H9 (cell line): ENCODE measurements around the gene CDH15. TPM values are rescaled to one million over a fixed set of nuclear protein-coding genes. Genes with fewer than 3 reads are reported as not detected.

Experiments
- DNase-seq: peaks from one replicate; pipeline ENCODE4 v3.0.0-alpha.2; 2017
- H2AFZ ChIP-seq: one replicate; pipeline ENCODE4 v1.6.1; 2013; ENCODE audit warnings: mild to moderate bottlenecking, low read length, control low read depth, moderate library complexity
- H2AK5ac ChIP-seq: 2 replicates; pipeline ENCODE4 v1.6.1; 2013; ENCODE audit warnings: low read length, control low read depth, mixed read lengths; ENCODE audit not compliant: insufficient read length
- H2BK120ac ChIP-seq: one replicate; pipeline ENCODE4 v1.6.1; 2013; ENCODE audit warnings: low read depth, mild to moderate bottlenecking, low read length, control low read depth, inconsistent platforms; ENCODE audit not compliant: poor library complexity, severe bottlenecking
- H2BK12ac ChIP-seq: 2 replicates; pipeline ENCODE4 v1.6.1; 2013; ENCODE audit warnings: low read length, control low read depth, mixed read lengths, low read depth; ENCODE audit not compliant: insufficient read length
- H2BK15ac ChIP-seq: 2 replicates; pipeline ENCODE4 v1.6.1; 2013; ENCODE audit warnings: low read depth, low read length, control low read depth
- H2BK20ac ChIP-seq: one replicate; pipeline ENCODE4 v1.6.1; 2013; ENCODE audit warnings: low read depth, mild to moderate bottlenecking, low read length, control low read depth, inconsistent platforms; ENCODE audit not compliant: poor library complexity, severe bottlenecking
- H2BK5ac ChIP-seq: 2 replicates; pipeline ENCODE4 v1.6.1; 2013; ENCODE audit warnings: low read length, control low read depth, mixed read lengths; ENCODE audit not compliant: insufficient read length
- H3K14ac ChIP-seq: 2 replicates; pipeline ENCODE4 v1.6.1; 2013; ENCODE audit warnings: low read length, control low read depth; ENCODE audit not compliant: insufficient read depth
- H3K18ac ChIP-seq: 2 replicates; pipeline ENCODE4 v1.6.1; 2013; ENCODE audit warnings: low read depth, mild to moderate bottlenecking, mixed read lengths, low read length, control low read depth; ENCODE audit not compliant: insufficient read length
- H3K23ac ChIP-seq: 2 replicates; pipeline ENCODE4 v1.6.1; 2013; ENCODE audit warnings: low read length, control low read depth, mixed read lengths, low read depth; ENCODE audit not compliant: insufficient read length
- H3K23me2 ChIP-seq: 2 replicates; pipeline ENCODE4 v1.6.1; 2013; ENCODE audit warnings: low read depth, mild to moderate bottlenecking, mixed read lengths, low read length, control low read depth; ENCODE audit not compliant: insufficient read length, poor library complexity, severe bottlenecking
- H3K27ac ChIP-seq: 2 replicates; pipeline ENCODE4 v1.5.1; 2013; ENCODE audit warnings: low read length, control low read depth, mixed read lengths, low read depth; ENCODE audit not compliant: insufficient read length
- H3K27me3 ChIP-seq: 2 replicates; pipeline ENCODE4 v1.6.1; 2013; ENCODE audit warnings: low read length, control low read depth, inconsistent platforms; ENCODE audit not compliant: insufficient read depth
- H3K4ac ChIP-seq: 2 replicates; pipeline ENCODE4 v1.6.1; 2013; ENCODE audit warnings: low read depth, mild to moderate bottlenecking, control low read depth, inconsistent platforms, low read length, moderate library complexity
- H3K4me1 ChIP-seq: 2 replicates; pipeline ENCODE4 v1.6.1; 2013; ENCODE audit warnings: low read length, control low read depth, inconsistent platforms; ENCODE audit not compliant: insufficient read depth
- H3K4me2 ChIP-seq: 2 replicates; pipeline ENCODE4 v1.6.1; 2013; ENCODE audit warnings: low read length, control low read depth, mixed read lengths; ENCODE audit not compliant: insufficient read length, insufficient read depth
- H3K56ac ChIP-seq: 2 replicates; pipeline ENCODE4 v1.6.1; 2013; ENCODE audit warnings: low read depth, mild to moderate bottlenecking, mixed read lengths, low read length, control low read depth; ENCODE audit not compliant: insufficient read length
- H3K79me1 ChIP-seq: 2 replicates; pipeline ENCODE4 v1.6.1; 2013; ENCODE audit warnings: low read depth, mild to moderate bottlenecking, moderate library complexity, low read length, control low read depth, inconsistent platforms; ENCODE audit not compliant: insufficient read depth, poor library complexity, severe bottlenecking
- H3K79me2 ChIP-seq: 2 replicates; pipeline ENCODE4 v1.6.1; 2013; ENCODE audit warnings: low read length, control low read depth, inconsistent platforms; ENCODE audit not compliant: insufficient read depth
- H3K9ac ChIP-seq: 2 replicates; pipeline ENCODE4 v1.6.1; 2013; ENCODE audit warnings: low read length, control low read depth, mixed read lengths; ENCODE audit not compliant: insufficient read length; ENCODE audit errors: extremely low read depth
- H3K9me3 ChIP-seq: one replicate; pipeline ENCODE4 v1.6.1; 2013; ENCODE audit warnings: low read depth, low read length, inconsistent platforms; ENCODE audit not compliant: control insufficient read depth
- H3T11ph ChIP-seq: one replicate; pipeline ENCODE4 v1.6.1; 2013; ENCODE audit warnings: mild to moderate bottlenecking, low read length, control low read depth, inconsistent platforms
- H4K20me1 ChIP-seq: one replicate; pipeline ENCODE4 v1.6.1; 2013; ENCODE audit not compliant: control insufficient read depth, insufficient read length, insufficient read depth
- H4K5ac ChIP-seq: 2 replicates; pipeline ENCODE4 v1.6.1; 2013; ENCODE audit warnings: low read depth, mild to moderate bottlenecking, mixed read lengths, low read length, control low read depth; ENCODE audit not compliant: insufficient read length
- H4K8ac ChIP-seq: replicated peaks from 2 replicates; pipeline ENCODE4 v1.6.1; 2013; ENCODE audit warnings: low read length, control low read depth, mixed read lengths, low read depth; ENCODE audit not compliant: insufficient read length
- H4K91ac ChIP-seq: 2 replicates; pipeline ENCODE4 v1.6.1; 2013; ENCODE audit warnings: low read depth, mild to moderate bottlenecking, moderate library complexity, mixed read lengths, low read length, control low read depth; ENCODE audit not compliant: insufficient read length
- H3K27ac Mint-ChIP-seq, 3 experiments: 2 replicates in 2 of 3; 3 replicates in 1 of 3; pipeline ENCODE4 v1.8.0; 2020 to 2021; ENCODE audit warnings: mixed read lengths in 3 of 3, mild to moderate bottlenecking in 1 of 3, moderate library complexity in 1 of 3
- H3K27me3 Mint-ChIP-seq: 2 replicates; pipeline ENCODE4 v1.8.0; 2021; ENCODE audit warnings: low read depth, mild to moderate bottlenecking, moderate library complexity, mixed read lengths
- H3K36me3 Mint-ChIP-seq, 3 experiments: 2 replicates in 2 of 3; 3 replicates in 1 of 3; pipeline ENCODE4 v1.8.0; 2020 to 2021; ENCODE audit warnings: low read depth in 3 of 3, mixed read lengths in 3 of 3; ENCODE audit not compliant: insufficient read depth in 1 of 3
- H3K4me1 Mint-ChIP-seq, 2 experiments: 2 replicates each; pipeline ENCODE4 v1.8.0; 2020; ENCODE audit warnings: mixed read lengths in 2 of 2
- H3K4me3 Mint-ChIP-seq, 2 experiments: 2 replicates in 1 of 2; 3 replicates in 1 of 2; pipeline ENCODE4 v1.8.0; 2020 to 2021; ENCODE audit warnings: mild to moderate bottlenecking in 2 of 2, mixed read lengths in 2 of 2, moderate library complexity in 1 of 2
- H3K9me3 Mint-ChIP-seq, 2 experiments: 2 replicates in 1 of 2; 3 replicates in 1 of 2; pipeline ENCODE4 v1.8.0; 2020; ENCODE audit warnings: mild to moderate bottlenecking in 2 of 2, mixed read lengths in 2 of 2, moderate library complexity in 1 of 2
- WGBS: extraction: QIAGEN DNeasy Blood & Tissue Kit; methylation state at CpG from one replicate; pipeline ENCODE4 v1.1.7; 2013; ENCODE audit warnings: missing lambda C conversion rate, low lambda C conversion rate, mixed read lengths; ENCODE audit not compliant: insufficient read length; ENCODE audit errors: extremely low coverage; 5-methylcytosine and 5-hydroxymethylcytosine counted together
- total RNA-seq: library from RNA; stranded (reverse); gene quantifications from 2 replicates; pipeline ENCODE4 v1.2.1, GENCODE V29; 2021
- TF ChIP-seq, protein P1 (sequence below): fragments of 200-600 bp; sonication (generic); conservative IDR thresholded peaks from 3 replicates; pipeline ENCODE4 v1.8.0; 2021; ENCODE audit warnings: antibody characterized with exemption, mild to moderate bottlenecking

The CDH15 gene
- total RNA-seq, 1 experiment from 2014 or later: 0.28 TPM

DNA sequence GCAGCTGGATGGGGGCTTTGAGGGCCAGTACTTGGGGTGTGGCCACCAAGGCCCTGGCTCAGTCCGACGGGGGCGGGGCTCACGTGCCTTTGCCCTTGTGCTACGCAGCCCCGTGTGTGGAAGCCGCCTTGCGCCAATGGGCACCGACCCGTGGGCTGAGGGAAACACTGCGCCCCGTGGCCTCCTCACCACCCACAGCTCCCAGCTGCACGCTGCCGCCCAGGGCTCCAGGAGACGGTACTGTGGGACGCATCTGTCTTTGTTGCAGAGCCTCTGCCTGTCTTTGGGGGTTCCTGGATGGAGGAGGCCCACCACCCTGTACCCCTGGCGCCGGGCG, 7.6 kb downstream of the CDH15 start:
- Histone ChIP-seq H4K91ac (no peak overlapping the region), H4K20me1 (no peaks in the 10 kb centered on the region), H2BK15ac (no peak overlapping the region), H3K14ac (no peak overlapping the region; the same call in 1 of the 2 replicates), H3K79me2 (no peaks in the 10 kb centered on the region), H3K23ac (no peak overlapping the region), H3K27me3 (no peaks in the 10 kb centered on the region), H2BK20ac (no peak overlapping the region), H3K9ac (no peak overlapping the region), H3K23me2 (no peaks in the 10 kb centered on the region), H3K9me3 (no peaks in the 10 kb centered on the region), H3K56ac (no peak overlapping the region), H3K27ac (no peak overlapping the region), H2BK12ac (no peak overlapping the region), H3K4ac (no peak overlapping the region), H4K8ac (no peak overlapping the region), H4K5ac (no peak overlapping the region), H2BK120ac (no peak overlapping the region), H3K4me1 (no peaks in the 10 kb centered on the region), H3T11ph (no peak overlapping the region), H2BK5ac (no peak overlapping the region), H3K79me1 (no peaks in the 10 kb centered on the region), H2AFZ (no peak overlapping the region), H3K4me2 (no peak overlapping the region), H3K18ac (no peak overlapping the region), H2AK5ac (no peak overlapping the region)
- Mint-ChIP-seq H3K9me3 (no peaks in the 10 kb centered on the region; a peak in 1 of 5 replicates), H3K4me1 (peaks cover 2 to 4% of the 10 kb centered on the region in 2 experiments; a peak in 2 of 4 replicates), H3K27ac (no peak overlapping the region), H3K27me3 (peaks cover 12% of the 10 kb centered on the region), H3K36me3 (no peaks in the 10 kb centered on the region), H3K4me3 (no peak overlapping the region)
- WGBS: no CpG with 5 or more reads among the region's 19 CpGs
- TF ChIP-seq, protein P1, sequence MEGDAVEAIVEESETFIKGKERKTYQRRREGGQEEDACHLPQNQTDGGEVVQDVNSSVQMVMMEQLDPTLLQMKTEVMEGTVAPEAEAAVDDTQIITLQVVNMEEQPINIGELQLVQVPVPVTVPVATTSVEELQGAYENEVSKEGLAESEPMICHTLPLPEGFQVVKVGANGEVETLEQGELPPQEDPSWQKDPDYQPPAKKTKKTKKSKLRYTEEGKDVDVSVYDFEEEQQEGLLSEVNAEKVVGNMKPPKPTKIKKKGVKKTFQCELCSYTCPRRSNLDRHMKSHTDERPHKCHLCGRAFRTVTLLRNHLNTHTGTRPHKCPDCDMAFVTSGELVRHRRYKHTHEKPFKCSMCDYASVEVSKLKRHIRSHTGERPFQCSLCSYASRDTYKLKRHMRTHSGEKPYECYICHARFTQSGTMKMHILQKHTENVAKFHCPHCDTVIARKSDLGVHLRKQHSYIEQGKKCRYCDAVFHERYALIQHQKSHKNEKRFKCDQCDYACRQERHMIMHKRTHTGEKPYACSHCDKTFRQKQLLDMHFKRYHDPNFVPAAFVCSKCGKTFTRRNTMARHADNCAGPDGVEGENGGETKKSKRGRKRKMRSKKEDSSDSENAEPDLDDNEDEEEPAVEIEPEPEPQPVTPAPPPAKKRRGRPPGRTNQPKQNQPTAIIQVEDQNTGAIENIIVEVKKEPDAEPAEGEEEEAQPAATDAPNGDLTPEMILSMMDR: no peak
- no peak for DNase-seq
